ENCODE results near the gene EFCAB7.

The EFCAB7 gene

DNA sequence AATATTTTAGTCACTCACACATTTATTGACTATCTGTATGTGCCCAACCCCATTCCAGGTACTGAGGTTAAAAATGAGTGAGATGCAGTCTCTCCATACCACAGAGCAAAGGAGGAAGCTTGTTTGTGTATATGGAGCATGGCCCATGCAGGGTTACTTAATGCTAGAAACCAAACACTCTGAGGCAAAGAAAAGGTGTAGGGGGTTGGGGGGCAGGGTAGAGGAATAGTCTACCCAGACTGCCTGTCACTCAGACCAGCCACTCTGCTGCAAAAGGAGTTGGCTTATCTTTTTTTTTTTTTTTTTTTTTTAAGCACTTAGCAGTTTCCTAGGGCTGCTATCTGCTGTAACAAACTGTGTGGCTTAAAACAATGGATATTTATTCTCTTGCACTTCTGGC is 89.6 kb downstream of the EFCAB7 start:
- H3K27ac Mint-ChIP-seq = no peak overlapping the region
- no peaks in the 10 kb centered on the region for H3K9me3 Mint-ChIP-seq

DNA sequence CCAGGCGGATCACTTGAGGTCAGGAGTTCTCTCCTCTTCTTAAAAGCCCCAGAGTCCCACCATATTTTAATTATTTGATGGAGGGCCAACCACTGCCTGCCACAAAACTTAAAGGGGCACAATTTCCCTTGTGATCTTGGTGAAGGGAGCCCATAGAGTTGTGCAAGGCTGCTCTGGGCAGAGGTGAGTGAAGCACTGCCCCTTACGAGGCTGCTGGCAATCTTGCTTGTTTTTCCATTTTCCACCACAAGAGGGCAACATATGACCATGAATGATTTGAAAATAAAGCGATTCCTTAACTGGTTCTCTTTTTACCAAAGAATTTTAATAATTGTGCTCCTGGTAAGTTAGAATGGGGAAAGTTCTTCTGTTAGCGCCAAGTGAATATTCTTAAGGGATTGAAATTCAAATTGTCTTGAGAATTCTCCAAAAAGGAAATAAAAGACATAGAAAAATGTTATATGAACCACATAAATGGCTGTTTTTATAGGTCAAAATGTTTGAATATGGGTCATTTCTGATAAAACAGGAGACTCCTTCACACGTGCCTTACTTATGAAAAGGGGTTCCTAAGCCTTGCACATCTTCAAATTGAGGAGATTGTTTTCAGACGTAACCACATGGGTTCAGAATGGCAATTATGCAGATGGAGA is 92.6 kb downstream of the EFCAB7 start:
- peaks cover 3% of the 10 kb centered on the region for H3K4me1 Mint-ChIP-seq
- DNase-seq = peak; percentile 49 to 67
- H3K27ac Mint-ChIP-seq = peak overlapping the region in 1 of 2 donors; percentile 65
- ATAC-seq = peak; percentile 71
- no peak overlapping the region for H3K4me3 Mint-ChIP-seq
- no peaks in the 10 kb centered on the region for H3K27me3 Mint-ChIP-seq
- H3K9me3 Mint-ChIP-seq = no peaks in the 10 kb centered on the region

More for the DNA sequence above, 89.6 kb downstream of the EFCAB7 start:
- H3K27me3 Mint-ChIP-seq = no peaks in the 10 kb centered on the region
- ATAC-seq = no peak
- H3K4me1 Mint-ChIP-seq = peaks cover 11% of the 10 kb centered on the region
- no peak for DNase-seq
- H3K4me3 Mint-ChIP-seq = no peak overlapping the region

DNA sequence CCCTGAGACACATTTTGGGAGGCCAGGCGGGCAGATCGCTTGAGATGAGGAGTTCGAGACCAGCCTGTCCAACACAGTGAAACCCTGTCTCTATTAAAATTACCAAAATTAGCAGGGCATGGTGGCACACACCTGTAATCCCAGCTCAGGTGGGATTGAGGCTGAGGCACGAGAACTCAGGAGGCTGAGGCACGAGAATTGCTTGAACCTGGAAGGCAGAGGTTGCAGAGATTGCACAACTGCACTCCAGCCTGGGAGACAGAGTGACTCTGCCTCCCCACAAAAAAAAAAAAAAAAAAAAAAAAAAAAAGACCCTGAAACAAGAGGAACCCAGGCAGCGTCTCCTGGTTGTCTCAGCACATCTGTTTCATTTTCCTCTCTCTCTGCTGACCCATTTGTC is 94.1 kb downstream of the EFCAB7 start:
- Mint-ChIP-seq H3K4me1 (no peaks in the 10 kb centered on the region), H3K27ac (peak overlapping the region in 1 of 2 donors; percentile 40), H3K9me3 (no peaks in the 10 kb centered on the region), H3K4me3 (no peak overlapping the region), H3K27me3 (no peaks in the 10 kb centered on the region)
- DNase-seq = no peak
- no peak for ATAC-seq

DNA sequence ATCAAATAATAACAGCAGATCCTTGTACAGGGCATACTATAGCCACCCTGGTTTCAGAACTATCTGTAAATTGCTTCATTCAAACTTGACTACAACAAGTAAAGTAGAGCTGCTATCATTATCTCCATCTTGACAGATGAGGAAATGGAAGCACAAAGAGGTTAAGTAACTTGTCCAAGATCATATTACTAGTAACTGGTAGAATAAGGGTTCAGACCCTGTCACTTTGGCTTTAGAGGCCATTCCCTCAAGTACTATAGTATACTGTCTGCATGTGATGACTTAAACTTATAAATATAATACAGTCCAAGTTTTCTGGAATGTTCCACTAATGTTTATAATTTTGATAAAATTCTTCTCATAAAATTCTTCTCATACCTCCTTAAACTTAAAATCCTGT is 94.7 kb downstream of the EFCAB7 start:
- no peak for ATAC-seq
- Mint-ChIP-seq H3K4me3 (no peak overlapping the region), H3K27ac (no peak overlapping the region), H3K9me3 (no peaks in the 10 kb centered on the region), H3K27me3 (no peaks in the 10 kb centered on the region), H3K4me1 (no peaks in the 10 kb centered on the region)
- no peak for DNase-seq

DNA sequence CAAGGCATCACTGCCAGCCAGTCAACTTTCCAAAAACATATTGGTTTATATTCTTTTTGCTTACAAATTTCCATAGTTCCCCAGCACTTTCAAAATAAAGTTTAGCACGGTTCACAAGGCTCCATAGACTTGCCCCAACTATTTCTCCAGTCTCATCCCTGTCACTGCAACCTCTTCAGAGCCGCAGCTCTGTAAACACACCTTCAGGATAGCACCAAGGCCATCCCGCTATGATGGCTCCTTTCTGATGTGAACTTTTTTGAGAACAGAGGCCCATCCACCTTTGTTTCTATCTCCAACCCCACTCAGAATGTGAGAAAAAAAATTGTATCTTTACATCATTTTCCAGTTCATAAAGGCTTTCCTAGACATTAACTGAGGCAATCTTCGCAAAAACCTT is 96.2 kb downstream of the EFCAB7 start:
- ATAC-seq (no peak), DNase-seq (no peak)
- Mint-ChIP-seq H3K4me3 (no peak overlapping the region), H3K27me3 (no peaks in the 10 kb centered on the region), H3K27ac (no peak overlapping the region), H3K9me3 (no peaks in the 10 kb centered on the region), H3K4me1 (peaks cover 5% of the 10 kb centered on the region)

DNA sequence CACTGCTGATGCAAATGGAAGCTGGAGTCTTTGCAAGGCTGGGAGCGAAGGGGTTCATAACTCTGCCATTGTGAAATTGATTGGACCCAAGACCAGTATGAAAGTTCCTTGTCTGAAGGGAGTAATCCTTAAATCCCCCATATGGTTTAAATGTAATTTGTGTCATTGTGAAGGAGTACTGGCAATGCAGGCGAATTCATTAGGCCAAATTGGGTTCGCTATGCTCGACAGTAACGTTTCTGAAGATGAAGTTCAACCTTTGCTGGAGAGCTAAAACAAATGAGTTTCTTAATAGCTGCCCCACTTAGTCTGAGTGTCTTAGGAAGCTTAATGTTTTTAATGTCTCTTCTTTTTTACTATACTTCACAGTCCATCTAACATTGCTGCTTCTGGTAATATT is 97.3 kb downstream of the EFCAB7 start:
- ATAC-seq (no peak), DNase-seq (no peak)
- Mint-ChIP-seq H3K27ac (no peak overlapping the region), H3K4me1 (peaks cover 5% of the 10 kb centered on the region), H3K4me3 (no peak overlapping the region), H3K27me3 (no peaks in the 10 kb centered on the region), H3K9me3 (no peaks in the 10 kb centered on the region)

DNA sequence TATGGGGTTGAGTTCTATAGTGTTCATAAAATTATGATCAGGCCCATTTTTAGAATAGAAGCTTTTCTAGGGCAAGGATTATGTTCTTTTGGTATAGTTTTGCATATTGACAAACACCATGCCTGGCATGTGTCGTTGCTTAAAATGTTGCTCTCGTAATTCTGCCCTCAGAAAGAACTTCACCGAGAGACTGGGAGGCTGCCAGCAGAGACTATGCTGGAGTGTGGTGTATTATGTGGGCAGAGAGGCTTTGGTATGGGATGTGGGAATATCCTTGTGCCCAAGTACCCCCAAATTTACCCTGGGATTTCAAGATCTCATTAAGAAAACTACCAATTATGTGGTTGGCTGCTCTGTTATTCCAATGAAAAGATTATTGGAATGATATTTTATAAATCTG is 97.8 kb downstream of the EFCAB7 start:
- no peaks in the 10 kb centered on the region for H3K27me3 Mint-ChIP-seq
- no peak for DNase-seq
- no peak overlapping the region for H3K4me3 Mint-ChIP-seq
- H3K9me3 Mint-ChIP-seq = no peaks in the 10 kb centered on the region
- H3K4me1 Mint-ChIP-seq = peaks cover 5% of the 10 kb centered on the region
- no peak overlapping the region for H3K27ac Mint-ChIP-seq
- ATAC-seq = no peak

DNA sequence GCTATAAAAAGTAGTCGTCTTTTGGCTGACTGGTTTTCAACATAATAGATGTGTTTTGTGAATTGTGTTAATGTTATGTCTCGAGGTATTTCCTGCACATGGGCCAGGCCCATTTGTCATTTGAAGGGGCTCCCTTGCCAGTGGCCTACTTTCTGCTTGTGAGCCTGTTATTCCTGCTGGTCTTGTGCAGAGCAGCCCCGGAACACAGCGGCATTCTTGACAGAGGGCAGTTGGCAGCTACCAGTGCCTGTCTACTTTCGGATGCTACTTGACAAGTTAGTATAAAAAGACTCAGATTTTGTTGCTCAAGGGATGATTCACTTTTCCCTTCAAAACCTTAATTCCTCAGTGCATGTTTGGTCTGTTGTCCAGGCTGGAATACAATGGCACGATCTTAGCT is 98.4 kb downstream of the EFCAB7 start:
- DNase-seq = no peak
- ATAC-seq = no peak
- Mint-ChIP-seq H3K27ac (no peak overlapping the region), H3K4me3 (no peak overlapping the region), H3K27me3 (no peaks in the 10 kb centered on the region), H3K9me3 (no peaks in the 10 kb centered on the region), H3K4me1 (peaks cover 5% of the 10 kb centered on the region)
